Stimulated activated naive CD4-positive, alpha-beta T cell (primary cell): ENCODE data around the gene ARHGAP10.

Experiments
- DNase-seq, 6 experiments: peaks; one replicate each; lab custom pipeline; 2025; lab: John Stamatoyannopoulos, UW

ARHGAP10 gene

DNA sequence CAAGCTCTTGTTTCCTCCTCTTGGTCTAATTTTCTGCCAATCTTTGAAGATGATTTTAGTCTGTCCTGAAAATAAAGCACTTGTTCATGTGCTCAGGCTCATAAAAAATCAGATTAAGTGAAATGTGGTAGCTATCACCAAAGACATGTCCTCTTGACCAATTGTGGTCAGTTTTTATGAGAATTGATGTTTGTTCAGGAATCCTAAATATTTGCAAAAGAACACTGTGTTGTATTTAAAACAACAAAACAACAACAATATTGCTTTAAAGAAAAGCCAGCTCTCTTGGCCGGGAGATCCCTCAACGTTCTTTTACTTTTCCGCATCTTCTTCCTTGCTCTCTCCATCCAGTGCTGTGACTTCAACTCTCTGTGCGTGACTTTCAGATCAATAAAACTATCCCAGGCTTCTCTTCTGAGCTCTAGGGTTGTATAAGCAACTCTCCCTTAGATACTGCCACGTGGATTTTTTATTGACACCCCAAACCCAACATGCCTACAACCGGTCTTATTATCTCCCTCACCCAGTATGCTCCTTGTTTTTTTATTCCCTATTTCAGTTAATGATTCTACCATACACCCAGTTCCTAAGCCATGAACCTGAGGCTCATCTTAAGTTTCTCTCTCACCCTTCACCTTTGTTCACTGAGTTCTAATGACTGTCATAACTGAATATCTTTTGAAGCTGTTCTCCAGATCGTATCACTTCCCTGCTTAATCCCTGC lies 309.9 kb downstream of the ARHGAP10 start:
- DNase-seq: no peak

DNA sequence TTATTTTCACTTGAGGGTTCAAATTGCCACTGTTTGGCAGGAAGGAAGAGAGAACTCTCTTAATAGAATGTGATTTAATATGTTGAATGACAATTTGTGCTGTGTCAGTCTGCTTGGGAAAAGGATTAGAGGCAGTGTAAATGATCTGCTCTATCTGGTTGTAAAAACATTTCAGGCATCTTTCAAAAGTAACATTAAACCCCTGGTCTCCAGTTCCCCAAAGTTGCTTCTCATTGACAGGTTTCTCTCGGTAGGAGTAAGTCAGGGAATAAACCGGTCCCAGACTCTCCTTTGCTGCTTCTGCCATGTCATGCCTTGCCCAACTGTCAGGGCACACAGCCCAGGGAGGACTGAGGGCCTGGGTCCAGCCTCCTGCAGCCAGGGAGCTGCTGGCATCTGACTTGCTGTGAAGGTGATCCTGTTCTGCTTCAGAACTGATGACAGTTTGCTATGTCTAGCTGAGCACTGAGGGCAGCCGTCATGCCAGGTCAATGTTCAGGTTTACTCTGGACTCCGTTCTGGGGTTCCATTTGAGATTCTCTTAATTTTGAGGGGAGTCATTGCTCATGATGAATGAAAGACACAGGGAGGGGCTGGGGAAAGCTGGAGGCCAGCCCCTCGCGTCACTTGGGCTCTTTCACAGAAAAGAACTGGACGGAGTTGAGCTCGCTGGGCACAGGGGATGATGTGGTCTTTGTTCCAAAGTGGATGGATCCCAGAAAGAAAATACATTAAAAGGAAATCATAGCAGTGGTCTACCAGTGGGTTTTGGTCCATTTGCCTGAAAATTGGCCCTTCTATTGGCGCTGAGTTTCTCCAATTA lies 312.4 kb downstream of the ARHGAP10 start:
- no peak for DNase-seq

DNA sequence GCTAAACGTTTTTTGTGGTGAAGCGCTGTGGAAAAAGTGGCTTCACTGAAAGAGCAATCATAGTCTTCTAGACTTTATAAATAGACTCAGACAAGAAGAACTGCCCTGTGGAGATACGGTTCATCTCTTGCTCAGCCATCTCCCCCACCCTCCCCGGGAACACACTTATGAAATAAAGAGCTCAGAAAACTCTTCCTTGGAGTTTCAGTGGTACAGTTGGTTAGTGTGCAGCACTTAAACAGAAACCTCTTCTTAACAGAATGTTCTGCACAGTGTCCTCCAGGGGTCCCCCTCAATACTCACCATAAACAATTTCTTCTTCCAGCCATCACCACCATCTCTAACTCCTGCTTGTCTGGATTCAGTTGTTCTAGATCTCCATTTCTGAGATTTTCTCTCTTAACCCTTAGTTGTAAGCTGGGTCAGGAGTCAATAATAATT lies 313.0 kb downstream of the ARHGAP10 start:
- DNase-seq: peak in 3 of 6 experiments; percentile 11 to 47 (median 45)

DNA sequence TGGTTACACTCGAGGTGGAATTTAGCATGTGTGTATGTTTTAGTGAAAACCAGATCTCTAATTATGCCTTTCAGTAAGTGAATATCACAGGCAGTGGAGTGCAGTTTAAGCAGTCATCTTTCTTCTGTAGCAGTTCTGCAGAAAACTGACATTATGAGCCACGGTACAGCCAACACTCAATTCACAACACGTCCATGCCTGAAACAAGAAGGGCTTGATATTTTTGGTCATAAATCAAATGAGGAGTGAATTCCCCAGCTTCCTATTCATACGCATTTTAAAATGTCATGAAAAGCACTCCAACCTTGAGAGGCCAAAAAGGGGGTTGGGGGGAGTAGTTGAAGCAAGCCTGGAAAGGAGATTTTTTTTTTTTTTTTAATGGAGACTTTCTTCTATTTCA lies 316.7 kb downstream of the ARHGAP10 start:
- no peak for DNase-seq

DNA sequence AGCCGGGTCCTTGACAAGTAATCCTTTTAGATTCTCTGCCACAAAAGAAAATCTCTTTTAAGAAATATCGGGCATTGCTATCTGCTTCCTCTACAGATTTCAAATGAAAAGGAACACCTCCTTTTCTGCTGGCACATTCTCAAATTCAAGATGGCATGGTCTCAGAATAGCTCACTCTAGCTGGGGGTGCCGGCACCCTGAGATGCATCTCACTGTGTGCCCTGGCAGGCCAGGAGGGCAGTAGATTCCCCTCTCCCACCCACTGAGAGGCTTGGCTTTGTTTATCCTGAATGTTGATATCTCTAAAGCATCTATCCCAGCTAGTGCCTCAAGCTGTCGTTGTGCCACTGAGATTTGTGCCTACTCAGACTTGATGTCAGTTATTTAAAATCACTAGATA lies 319.5 kb downstream of the ARHGAP10 start:
- no peak for DNase-seq

DNA sequence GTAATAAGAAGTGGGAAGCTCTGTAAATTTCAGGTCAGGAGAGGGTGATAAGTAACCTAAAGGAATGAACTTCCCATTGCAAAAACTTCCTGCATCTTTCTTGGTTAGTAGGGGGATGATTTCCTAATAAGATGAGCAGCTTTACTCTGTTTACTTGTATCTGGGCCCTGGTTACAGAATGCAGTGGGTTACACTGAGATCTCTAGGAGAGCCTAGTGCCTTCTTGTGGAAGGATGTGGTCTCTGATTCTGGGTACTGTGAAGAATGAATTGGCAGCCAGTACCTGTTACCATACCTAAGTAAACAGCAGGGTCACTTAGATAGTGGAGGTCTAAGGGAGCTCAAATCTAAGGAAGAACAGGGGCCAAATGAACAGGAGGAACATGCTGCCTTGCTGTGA lies 320.6 kb downstream of the ARHGAP10 start:
- DNase-seq: peak in 4 of 6 experiments; percentile 1 to 81 (median 77)

DNA sequence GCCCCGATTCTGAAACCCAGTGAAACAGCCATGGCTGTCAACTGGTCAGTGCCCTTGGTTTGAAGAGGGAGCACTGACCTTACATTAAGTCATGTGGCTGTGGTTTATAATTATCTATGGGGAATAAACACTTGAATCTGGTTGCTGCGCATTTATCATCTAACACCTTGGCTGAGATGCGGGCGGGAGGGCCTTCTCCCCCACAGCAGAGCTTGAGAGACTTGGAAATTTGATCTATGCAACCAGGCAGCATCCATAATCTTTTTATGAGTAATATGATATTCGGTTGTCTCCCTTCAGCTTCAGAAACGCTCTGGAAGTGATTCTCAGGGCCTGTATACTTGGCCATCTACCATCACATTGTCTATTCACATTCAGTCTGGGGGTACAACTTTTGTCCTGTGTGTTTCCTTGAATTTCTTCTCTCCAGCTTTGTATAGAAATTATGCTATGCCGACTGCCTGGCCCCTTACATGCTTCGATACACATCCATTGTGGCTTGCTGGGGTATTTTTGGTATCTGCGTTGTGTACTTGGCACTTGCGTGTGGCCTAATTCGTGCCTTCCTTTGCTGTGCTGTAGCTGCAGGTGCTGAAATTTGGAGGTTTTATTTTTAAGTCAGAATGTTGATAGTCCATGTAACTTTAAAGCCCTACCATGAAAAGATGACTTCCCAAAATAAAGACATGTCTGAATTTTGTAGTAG lies 321.6 kb downstream of the ARHGAP10 start:
- DNase-seq: no peak

DNA sequence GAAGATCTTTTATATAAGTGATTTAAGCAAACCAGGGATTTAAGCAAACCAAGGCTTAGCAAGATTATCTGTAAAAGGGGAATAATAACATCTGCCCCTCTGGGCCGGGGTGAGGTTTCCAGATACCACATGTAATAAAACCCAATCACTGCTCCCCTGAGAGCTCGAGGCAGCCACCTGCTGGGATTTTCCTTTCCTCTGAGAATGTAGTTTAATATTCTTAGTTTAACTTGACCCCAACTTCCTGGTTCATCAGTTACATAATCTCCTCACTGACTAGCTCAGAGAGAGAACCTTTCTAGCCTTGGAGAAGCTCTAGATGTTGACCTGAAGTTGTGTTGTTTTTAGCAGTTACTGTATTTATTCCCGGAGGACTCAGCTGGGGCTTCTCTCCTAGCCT lies 322.4 kb downstream of the ARHGAP10 start:
- DNase-seq: peak in 2 of 6 experiments; percentile 17 to 22

DNA sequence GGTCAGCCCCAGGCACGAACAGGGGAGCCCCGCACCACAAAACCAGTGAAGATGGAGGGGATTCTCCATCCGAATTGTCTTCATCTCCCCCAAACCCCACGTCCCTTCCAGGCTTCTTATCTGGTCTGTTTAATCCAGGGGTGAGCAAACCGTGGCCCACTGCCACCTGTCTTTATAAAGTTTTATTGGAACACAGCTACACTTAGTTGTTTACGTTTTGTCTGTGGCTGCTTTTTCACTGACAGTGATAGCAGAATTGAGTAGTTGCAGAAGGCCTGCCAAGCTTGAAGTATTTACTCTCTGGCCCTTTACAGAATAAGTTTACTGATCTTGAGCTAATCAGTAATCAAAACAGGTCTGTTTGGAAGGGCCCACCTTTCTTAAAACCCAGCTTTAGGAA lies 324.0 kb downstream of the ARHGAP10 start:
- no peak for DNase-seq

DNA sequence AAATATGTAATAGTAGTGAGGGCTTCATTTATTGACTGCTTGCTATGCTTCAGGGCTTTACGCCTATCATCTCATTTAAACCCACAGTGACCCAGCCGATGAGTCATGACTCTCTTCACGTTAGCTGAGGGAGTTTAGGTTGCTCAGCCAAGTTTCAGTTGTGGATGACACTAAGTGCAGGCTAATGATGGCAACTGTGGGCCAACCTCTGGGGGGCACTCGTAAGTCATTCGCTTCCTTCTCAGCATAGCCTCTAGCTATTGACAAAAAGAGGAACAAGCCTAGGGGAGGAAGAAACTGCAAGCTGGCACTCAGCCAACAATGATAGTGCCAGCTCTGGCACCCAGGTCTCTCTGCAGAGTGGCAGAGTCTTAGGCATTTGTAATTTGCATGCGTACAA lies 325.0 kb downstream of the ARHGAP10 start:
- DNase-seq: peak in 3 of 6 experiments; percentile 3 to 20 (median 10)

DNA sequence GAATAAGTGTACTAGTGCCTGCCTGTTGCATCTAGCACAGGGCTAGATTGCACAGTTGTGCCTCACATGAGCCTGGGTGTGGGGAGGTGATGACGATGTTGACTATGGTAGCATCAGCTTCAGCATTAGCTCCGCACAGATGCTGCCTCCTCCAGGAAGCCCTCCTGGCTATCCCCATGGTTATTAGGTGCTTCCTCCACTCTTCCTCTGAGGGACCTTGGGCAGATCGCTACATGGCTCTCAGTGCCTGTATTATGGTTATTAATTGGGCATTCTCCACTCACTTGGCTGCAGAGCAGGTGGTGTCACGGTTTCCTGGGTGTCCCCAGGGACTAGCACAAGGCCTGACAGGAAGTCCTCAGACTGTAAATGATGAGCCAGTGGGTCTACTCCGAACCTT lies 325.6 kb downstream of the ARHGAP10 start:
- DNase-seq: no peak

DNA sequence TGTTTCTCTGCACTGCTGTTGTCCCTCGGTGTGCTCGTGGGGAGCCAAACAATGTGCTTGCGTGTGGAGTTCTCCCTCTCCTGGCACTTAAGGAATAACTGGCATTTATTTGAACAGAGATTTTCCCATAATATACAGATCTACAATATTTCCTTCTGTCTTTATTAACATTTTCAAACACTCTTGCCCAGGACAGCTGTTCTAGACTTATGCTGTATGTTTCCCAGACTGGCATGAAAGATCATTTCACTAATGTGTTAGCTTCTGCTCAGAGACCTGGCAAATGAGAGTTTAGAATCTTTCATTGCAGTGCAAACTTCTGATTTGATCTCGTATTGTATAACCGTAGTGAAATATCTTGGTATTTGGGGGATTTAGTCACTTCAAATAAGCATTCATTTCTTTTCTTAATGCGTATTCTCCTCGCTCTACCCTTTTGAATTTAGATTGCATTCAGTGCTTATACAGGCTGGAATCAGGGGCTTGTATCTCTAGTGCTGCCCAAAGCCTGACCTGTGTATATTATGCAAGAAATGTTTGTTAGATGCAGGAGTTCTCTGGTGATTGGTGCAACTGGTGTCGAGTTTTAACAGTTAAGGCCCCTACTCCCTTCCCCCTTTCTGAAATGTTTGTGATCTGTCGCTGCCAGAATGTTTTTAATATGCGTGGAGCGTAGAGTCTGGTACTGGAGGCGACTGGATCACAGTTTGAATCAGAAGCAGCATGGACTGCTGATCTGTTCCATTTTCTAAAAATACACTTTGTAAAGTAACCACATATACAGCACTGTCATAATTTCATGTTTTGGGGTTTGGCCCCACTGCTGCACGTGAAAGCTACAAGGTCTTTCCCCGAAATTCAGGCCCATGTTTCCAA lies 326.3 kb downstream of the ARHGAP10 start:
- DNase-seq: no peak

DNA sequence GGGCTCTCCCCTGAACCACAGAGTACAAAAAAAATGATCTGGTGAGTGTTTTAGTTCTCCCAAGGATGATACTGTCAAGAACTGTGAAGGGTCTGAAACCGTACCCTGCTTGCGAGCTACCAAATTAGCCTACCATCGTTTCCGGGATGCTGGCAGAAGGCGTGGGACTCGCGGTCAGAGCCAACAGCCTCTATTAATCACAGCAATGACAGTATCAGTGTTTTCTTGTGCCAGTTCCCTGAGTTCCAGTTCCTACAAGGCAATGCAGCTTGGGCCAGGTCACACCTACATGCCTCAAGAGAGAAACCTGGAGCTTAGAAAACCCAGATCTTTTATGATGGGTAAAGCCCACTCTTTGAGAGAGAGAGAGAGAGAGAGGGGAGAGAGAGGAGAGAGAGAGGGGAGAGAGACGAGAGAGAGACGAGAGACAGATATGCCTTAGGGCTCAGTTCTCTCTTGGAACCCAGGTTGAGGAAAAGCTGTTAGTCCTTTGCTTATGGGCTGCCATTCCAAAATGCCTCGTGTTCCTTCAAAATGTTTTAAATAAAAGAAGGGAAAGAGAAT lies 327.8 kb downstream of the ARHGAP10 start:
- DNase-seq: no peak

DNA sequence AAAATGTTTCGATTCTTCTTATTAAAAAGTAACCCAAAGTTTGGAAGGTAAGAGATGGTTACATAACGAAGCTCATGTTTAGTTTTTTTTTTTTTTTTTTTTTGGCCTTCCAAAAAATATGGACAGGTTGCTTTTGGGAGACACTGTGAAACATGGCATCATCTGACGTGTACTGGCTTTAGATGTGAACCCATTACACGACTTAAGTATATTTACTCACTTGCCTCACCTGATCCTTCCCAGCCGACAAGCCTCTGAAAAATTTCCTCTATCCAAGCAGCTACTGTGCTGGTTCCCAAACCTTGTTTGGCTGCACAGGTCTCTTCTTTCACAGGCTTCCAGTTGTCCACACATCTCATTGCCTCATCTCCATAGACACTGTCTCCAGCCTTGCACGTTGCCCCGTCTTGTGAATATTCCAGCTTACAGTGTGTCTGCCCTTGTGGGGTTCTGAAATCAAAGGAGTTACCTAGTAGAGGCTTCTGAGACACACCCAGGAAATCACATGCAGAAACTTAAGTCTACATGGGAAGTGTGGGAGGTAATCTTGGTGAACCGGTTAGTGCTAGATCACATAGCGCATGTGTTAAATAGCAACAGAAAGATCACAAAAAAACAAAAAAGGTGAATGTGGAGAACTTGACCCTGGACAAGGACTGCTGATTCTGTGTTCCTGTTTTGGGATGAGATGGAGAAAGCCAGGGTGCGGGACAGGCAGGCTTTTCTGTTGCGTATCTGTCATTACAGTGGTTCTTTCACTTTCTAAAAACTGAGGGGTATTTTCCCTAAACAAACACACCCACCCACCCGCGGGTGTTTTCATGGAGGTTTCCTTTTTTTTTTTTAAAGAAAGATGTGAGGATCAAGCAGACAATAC lies 328.6 kb downstream of the ARHGAP10 start:
- DNase-seq: peak in 4 of 6 experiments; percentile 13 to 68 (median 62)

DNA sequence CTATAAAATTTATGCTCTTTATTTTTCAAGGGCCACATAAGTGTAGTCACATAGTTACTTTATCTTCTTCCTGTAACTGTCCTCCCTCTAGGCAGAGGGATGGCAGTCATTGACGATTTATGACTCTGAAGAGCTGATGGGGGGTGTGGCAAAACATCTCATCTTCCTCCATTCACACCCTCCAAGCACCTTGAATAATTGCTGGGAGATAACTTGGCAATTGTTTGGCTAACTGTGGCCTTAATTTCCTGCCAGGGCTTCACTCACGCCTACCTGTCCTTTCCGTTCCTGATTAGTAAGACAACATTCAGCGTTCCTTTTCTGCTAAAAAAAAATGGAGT lies 329.2 kb downstream of the ARHGAP10 start:
- peak in 1 of 6 experiments; percentile 31 for DNase-seq

DNA sequence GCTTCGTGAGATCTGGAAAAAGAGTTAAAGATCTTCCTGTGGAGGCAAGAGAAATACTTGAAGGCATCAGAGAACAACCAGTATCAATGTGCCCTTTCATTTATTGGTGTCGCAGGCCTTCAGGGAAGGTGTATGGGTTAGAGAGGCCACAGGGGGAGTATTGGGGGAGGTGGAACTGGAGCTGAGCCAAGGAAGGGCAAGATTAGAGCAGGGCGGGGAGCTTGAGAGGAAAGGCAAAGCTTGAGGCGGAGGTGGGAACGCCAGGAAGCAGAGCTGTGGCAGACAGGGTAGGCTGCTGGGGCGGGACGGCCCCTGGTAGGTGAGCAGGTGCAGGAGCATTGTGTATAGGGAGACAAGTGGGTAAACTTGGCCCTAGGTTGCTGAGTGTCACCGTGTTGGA lies 329.9 kb downstream of the ARHGAP10 start:
- no peak for DNase-seq

DNA sequence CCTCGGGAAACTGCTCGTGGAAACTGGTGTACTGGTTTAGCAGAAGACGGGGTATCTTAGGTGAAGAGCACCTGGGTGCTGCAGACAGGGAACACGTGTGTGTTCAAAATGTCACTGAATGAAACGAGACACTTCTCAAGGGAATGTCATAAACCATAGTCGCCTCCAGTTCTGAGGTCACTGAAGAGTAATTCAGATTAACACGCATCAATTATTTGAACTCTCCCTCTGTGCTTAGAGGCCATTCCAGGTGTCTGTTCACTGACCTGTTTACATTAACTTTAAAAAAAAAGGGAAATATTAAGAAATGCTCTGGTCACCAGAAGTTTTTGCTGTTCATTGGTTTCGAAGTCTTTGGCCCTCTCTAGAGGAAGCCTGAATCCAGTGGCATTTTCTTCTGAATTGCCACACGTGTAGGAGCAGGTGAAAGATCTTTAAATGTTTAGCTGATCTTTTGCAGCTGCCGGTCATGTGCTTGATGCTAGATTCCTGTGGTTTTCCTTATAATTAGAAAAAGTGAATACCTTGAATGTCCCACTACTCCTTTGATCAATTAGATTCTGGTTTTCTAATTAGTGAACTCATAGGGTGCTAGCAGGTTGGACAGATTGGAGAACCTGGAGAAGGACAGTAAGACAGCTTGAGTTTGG lies 330.5 kb downstream of the ARHGAP10 start:
- no peak for DNase-seq

DNA sequence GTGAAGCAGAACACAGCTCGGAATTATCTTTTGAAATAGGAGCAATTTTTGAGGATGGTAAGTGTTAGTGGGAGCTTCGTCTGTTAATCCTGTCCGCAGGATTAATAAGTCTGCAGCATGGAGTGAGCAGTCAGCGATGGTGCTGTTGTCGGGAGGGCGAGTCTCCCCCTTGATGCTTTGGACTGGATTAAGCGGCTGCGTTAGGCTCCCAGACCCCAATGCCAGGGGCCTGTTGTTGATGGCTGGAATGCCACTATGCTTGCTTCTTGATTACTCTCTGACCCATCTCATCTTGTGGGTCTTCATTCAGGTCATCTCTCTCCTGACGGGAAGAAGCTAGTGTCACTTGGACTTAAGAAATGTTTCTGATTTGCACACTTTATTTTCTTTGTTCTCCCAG lies 332.6 kb downstream of the ARHGAP10 start:
- no peak for DNase-seq

DNA sequence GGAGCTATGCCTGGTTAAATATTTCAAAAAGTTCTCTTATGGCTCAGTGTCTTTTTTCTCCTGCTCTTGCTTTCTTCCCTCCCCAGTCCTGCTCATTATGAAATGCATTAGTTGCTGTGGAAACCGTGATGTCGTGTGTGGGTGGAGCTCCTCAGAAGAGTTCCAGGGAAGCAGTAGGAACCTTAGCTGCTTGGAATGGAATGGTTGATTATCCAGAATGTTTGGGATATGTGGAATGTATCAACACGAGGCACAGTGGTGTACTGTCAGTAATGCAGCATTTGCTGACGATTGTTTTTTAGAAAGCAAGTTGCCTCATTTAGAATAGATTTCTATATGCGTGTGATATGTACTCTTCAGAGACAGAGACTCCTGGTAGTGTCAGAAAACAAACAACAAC lies 333.2 kb downstream of the ARHGAP10 start:
- no peak for DNase-seq
